Left lung (tissue), 10 donors: ENCODE results near the gene MT3. TPM values are rescaled to one million over a fixed set of nuclear protein-coding genes. Genes with fewer than 3 reads are reported as not detected.

Source experiments
- ATAC-seq: fragments of 200-7000 bp; cut with Tn5 transposase; one replicate; pipeline ENCODE4 v1.9.1; 2020; ENCODE audit warnings: moderate library complexity
- DNase-seq, 4 donors: peaks; one replicate each; pipeline ENCODE4 v3.0.0-alpha.2; 2013 to 2020
- H3K27ac ChIP-seq, 2 donors: fragments of 200-600 bp; sonication (generic) in 1 of 2; one replicate each; pipeline versions ENCODE4 v1.5.0 to v1.8.0; 2020 to 2021
- H3K27me3 ChIP-seq, 2 donors: fragments of 200-600 bp; sonication (generic) in 1 of 2; one replicate each; pipeline versions ENCODE4 v1.5.0 to v1.8.0; 2020 to 2021
- H3K36me3 ChIP-seq, 2 donors: fragments of 200-600 bp; sonication (generic) in 1 of 2; one replicate each; pipeline versions ENCODE4 v1.5.0 to v1.8.0; 2020 to 2021
- H3K4me1 ChIP-seq, 2 donors: fragments of 200-600 bp; one replicate each; pipeline ENCODE4 v1.8.0; 2021
- H3K4me3 ChIP-seq, 2 donors: fragments of 200-600 bp; sonication (generic) in 1 of 2; one replicate each; pipeline versions ENCODE4 v1.5.0 to v1.8.0; 2020 to 2021; ENCODE audit warnings: mild to moderate bottlenecking in 1 of 2
- H3K9me3 ChIP-seq, 2 donors: fragments of 200-600 bp; sonication (generic) in 1 of 2; one replicate each; pipeline versions ENCODE4 v1.5.0 to v1.8.0; 2020 to 2021
- intact Hi-C, 2 donors: fragments of 100-400 bp; cut with DNase I; formaldehyde crosslinking; loops; one replicate each; pipeline versions ENCODE4 v1.11.2 to v1.14.2; 2022
- polyA plus RNA-seq, 6 donors: library from polyadenylated mRNA; unstranded; fragments of 120-200 nt; gene quantifications; one replicate each; pipeline ENCODE4 v1.2.1, GENCODE V29; 2013; ENCODE audit not compliant: insufficient read length in 6 of 6
- total RNA-seq, 2 donors: library from RNA; stranded (reverse); fragmentation: NEBNext Ultra II Directional; extraction: Animal tissue kit (Norgen Biotek cat#: 25700); gene quantifications; one replicate each; pipeline ENCODE4 v1.2.1, GENCODE V29; 2021
- TF ChIP-seq, protein P1 (sequence below), 2 donors: fragments of 200-600 bp; sonication (generic) in 1 of 2; IDR thresholded peaks; one replicate each; pipeline versions ENCODE4 v1.5.0 to v1.8.0; 2021; ENCODE audit warnings: antibody characterized with exemption in 2 of 2
- donor health status: DM: no; HTN: yes; CAD: no.
- donor health status: DM: no; HTN: no; CAD: no.

The MT3 gene
- total and polyA plus RNA-seq, 8 donors: not detected

DNA sequence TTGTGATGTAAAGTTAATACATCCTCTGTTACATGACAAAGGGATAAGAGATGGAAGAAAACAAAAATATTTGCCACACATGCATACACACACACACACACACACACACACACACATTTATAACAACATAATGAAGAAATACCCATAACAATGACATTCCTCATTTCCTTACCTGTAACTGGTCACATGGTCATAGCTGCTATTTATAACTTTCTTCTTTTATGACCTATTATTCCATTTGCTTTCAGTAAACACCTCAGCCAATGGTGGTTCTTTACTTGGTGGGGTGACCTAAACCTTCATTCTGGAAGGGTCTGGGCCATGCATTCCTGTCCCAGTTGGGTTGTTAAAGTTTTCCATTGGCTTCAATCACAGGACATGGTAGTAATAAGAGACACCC is 24.4 kb downstream of the MT3 start:
- DNase-seq (no peak), ATAC-seq (no peak)
- H3K4me1 ChIP-seq: peaks cover 9 to 38% of the 10 kb centered on the region in 2 donors
- no peaks in the 10 kb centered on the region for H3K36me3 ChIP-seq
- H3K27ac ChIP-seq: no peak overlapping the region
- H3K4me3 ChIP-seq: no peak overlapping the region
- TF ChIP-seq, protein P1, sequence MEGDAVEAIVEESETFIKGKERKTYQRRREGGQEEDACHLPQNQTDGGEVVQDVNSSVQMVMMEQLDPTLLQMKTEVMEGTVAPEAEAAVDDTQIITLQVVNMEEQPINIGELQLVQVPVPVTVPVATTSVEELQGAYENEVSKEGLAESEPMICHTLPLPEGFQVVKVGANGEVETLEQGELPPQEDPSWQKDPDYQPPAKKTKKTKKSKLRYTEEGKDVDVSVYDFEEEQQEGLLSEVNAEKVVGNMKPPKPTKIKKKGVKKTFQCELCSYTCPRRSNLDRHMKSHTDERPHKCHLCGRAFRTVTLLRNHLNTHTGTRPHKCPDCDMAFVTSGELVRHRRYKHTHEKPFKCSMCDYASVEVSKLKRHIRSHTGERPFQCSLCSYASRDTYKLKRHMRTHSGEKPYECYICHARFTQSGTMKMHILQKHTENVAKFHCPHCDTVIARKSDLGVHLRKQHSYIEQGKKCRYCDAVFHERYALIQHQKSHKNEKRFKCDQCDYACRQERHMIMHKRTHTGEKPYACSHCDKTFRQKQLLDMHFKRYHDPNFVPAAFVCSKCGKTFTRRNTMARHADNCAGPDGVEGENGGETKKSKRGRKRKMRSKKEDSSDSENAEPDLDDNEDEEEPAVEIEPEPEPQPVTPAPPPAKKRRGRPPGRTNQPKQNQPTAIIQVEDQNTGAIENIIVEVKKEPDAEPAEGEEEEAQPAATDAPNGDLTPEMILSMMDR (IDR thresholded peaks at IDR 0.05): no peak
- intact Hi-C loops: no loop called here
- H3K27me3 ChIP-seq: peaks cover 0 to 22% of the 10 kb centered on the region in 2 donors
- no peaks in the 10 kb centered on the region for H3K9me3 ChIP-seq

DNA sequence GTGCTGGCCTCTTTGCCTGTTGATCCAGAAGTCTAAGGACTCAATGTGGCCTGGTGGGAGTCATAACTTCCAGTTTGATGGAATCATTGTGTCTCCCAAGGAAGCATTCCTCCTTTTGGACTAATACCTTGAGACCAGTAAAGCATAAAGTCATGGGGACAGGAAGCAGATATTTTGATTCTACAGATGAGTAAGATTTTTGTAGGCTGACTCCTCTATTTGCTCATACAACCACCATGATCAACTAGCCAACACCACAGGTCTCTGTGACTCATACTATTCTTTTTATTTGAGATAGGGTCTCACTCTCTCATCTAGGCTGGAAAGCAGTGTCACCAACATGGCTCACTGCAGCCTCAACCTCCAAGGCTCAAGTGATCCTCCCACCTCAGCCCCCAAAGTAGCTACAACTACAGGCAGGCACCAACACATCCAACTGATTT is 25.2 kb downstream of the MT3 start:
- H3K9me3 ChIP-seq: no peaks in the 10 kb centered on the region
- no peak overlapping the region for H3K4me3 ChIP-seq
- peaks cover 0 to 31% of the 10 kb centered on the region in 2 donors for H3K27me3 ChIP-seq
- ATAC-seq: no peak
- H3K27ac ChIP-seq: no peak overlapping the region
- no peak for DNase-seq
- TF ChIP-seq, protein P1 (IDR thresholded peaks at IDR 0.05): no peak
- H3K4me1 ChIP-seq: peaks cover 9 to 31% of the 10 kb centered on the region in 2 donors
- intact Hi-C loops: no loop called here
- H3K36me3 ChIP-seq: no peaks in the 10 kb centered on the region

DNA sequence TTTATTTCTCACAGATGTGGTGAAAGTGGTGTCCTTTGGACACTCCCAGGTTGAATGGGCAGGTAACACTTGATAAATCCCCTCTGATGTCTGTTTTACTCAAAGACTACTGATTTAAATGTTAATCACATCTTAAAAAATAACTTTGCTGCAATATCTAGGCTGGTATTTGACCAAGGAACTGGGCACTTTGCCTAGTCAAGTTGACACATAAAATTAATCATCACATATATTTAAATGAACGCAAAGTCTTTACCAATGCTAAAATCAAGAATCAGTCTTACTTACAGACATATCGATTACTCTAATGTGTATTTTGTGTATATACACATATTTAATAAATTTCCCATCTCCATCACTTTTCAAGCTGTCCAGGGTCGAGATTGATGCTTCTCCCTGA is 26.0 kb downstream of the MT3 start:
- no peak for DNase-seq
- Histone ChIP-seq H3K27me3 (peaks cover 0 to 31% of the 10 kb centered on the region in 2 donors), H3K36me3 (no peaks in the 10 kb centered on the region), H3K27ac (no peak overlapping the region), H3K9me3 (no peaks in the 10 kb centered on the region), H3K4me1 (peaks cover 4 to 25% of the 10 kb centered on the region in 2 donors), H3K4me3 (no peak overlapping the region)
- ATAC-seq: no peak
- intact Hi-C loops: no loop called here
- TF ChIP-seq, protein P1 (IDR thresholded peaks at IDR 0.05): no peak

DNA sequence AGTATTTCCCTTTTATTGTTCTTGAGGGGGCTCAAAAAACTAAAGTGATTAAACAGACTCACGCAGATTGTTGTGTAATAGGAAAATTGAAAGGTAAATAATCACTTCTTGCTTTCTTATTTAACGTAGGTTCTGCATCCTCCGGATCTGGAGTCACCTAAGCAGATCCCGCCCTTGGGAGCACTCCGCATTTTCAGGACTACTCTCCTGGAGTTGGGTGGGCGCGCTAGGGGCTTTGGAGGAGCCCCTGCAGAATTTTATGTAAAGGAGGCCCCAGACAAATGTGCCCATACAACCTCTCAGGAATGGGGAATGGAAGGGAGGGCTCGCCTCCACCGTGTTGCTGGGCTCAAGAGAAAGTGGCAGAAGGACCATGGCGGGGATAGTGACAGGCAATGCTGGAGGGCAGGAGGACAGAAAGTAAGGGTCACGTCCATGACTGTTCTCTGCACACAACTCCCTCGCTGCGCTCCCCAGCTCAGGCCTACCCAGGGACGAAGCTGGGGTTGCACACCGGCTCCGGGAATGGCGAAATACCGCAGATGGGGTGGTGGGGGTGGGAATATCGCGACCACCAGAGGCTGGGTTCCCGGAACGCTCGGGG is 27.4 kb downstream of the MT3 start:
- TF ChIP-seq, protein P1 (IDR thresholded peaks at IDR 0.05): no peak
- DNase-seq: no peak
- H3K9me3 ChIP-seq: no peaks in the 10 kb centered on the region
- peak overlapping the region; percentile 39 to 40 for H3K4me3 ChIP-seq
- peaks cover 0 to 31% of the 10 kb centered on the region in 2 donors for H3K27me3 ChIP-seq
- peak; percentile 30 for ATAC-seq
- H3K4me1 ChIP-seq: peaks cover 0 to 13% of the 10 kb centered on the region in 2 donors
- peak overlapping the region; percentile 11 to 71 for H3K27ac ChIP-seq
- no peaks in the 10 kb centered on the region for H3K36me3 ChIP-seq
- intact Hi-C loops: no loop called here

DNA sequence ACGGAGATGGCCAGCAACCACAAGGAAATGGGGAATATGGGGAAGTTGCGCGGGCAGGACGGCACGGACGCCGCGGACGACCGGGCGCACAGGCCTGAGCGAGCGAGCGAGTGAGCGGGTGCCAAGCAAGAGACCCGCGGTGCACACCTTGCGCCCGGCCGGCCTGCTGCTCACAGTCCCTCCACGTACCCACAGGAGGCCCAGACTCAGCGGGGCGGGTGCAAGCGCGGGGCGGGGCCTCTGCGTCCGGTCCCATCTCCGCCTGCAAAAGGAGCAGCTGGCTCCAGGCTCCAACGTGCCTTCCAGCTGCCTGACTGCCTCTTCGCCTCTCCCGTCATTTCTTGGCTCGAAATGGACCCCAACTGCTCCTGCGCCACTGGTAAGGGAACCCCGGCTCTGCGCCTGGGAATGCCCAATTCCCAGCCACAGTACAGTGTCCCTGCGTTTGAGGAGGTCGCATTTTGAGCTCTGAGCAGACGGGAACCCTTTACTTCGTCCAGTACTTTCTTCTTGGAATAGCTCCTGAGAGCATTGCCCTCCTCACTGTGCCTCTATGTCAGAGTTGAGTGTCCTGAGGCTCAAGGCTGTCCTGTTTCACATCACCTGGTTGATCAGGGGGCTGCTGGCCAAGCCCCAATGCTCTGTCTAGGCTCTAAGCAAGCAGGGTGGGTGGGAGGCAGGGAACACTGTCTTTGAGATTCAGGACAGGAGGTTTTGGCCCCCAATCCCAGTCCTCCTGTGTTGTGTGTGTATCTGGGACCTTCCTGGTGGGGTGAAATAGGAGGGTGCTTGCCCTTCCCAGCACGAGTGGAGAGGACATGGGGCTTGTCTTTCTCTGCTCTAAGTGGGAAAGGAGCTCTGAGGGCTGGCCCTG is 28.1 kb downstream of the MT3 start:
- Histone ChIP-seq H3K27ac (peak overlapping the region; percentile 11 to 71), H3K27me3 (peaks cover 0 to 31% of the 10 kb centered on the region in 2 donors), H3K4me1 (peaks cover 0 to 13% of the 10 kb centered on the region in 2 donors), H3K9me3 (no peaks in the 10 kb centered on the region), H3K4me3 (peak overlapping the region; percentile 39 to 40), H3K36me3 (no peaks in the 10 kb centered on the region)
- intact Hi-C loops: no loop called here
- DNase-seq: peak; percentile 79 to 93 (median 86)
- ATAC-seq: peak; percentile 99
- TF ChIP-seq, protein P1 (IDR thresholded peaks at IDR 0.05): peak in 1 of 2 donors; percentile 24
